GM23338 (cell line): ENCODE results near the gene PGAP3. TPM values are rescaled to one million over a fixed set of nuclear protein-coding genes. Genes with fewer than 3 reads are reported as not detected.

Experiments used
- ATAC-seq: fragments of 200-7000 bp; cut with Tn5 transposase; 3 replicates; pipeline ENCODE4 v1.9.1; 2020
- DNase-seq: peaks from one replicate; pipeline ENCODE4 v3.0.0-alpha.2; 2015; ENCODE audit warnings: low spot score
- H2AFZ ChIP-seq: fragments of 200-600 bp; sonication (generic); 2 replicates; pipeline ENCODE4 v1.8.0; 2016; ENCODE audit warnings: antibody characterized with exemption, mild to moderate bottlenecking, moderate library complexity
- H3F3A ChIP-seq: fragments of 200-600 bp; sonication (generic); replicated peaks from 2 replicates; pipeline ENCODE4 v1.8.0; 2017; ENCODE audit warnings: antibody characterized with exemption, mixed run types, low read depth
- H3K27ac ChIP-seq: fragments of 200-600 bp; sonication (generic); 2 replicates; pipeline ENCODE4 v1.6.1; 2016; ENCODE audit warnings: low read depth
- H3K27me3 ChIP-seq: fragments of 200-600 bp; sonication (generic); 2 replicates; pipeline ENCODE4 v1.8.0; 2016; ENCODE audit warnings: mild to moderate bottlenecking, mixed run types, moderate library complexity; ENCODE audit not compliant: insufficient read depth
- H3K36me3 ChIP-seq: fragments of 200-600 bp; sonication (generic); 2 replicates; pipeline ENCODE4 v1.8.0; 2016; ENCODE audit warnings: mild to moderate bottlenecking; ENCODE audit not compliant: insufficient read depth
- H3K4me1 ChIP-seq: fragments of 200-600 bp; sonication (generic); 2 replicates; pipeline ENCODE4 v1.8.0; 2016; ENCODE audit warnings: mild to moderate bottlenecking, moderate library complexity; ENCODE audit not compliant: insufficient read depth
- H3K4me2 ChIP-seq: fragments of 200-600 bp; sonication (generic); 2 replicates; pipeline ENCODE4 v1.7.1; 2017; ENCODE audit warnings: mixed run types
- H3K4me3 ChIP-seq: fragments of 200-600 bp; sonication (generic); 2 replicates; pipeline ENCODE4 v1.6.1; 2016; ENCODE audit warnings: mixed run types
- H3K79me2 ChIP-seq: fragments of 200-600 bp; sonication (generic); replicated peaks from 2 replicates; pipeline ENCODE4 v1.8.0; 2017; ENCODE audit warnings: mild to moderate bottlenecking; ENCODE audit not compliant: insufficient read depth
- H3K9me2 ChIP-seq: fragments of 200-600 bp; sonication (generic); 2 replicates; pipeline ENCODE4 v1.8.0; 2017; ENCODE audit not compliant: insufficient read depth
- H4K20me1 ChIP-seq: fragments of 200-600 bp; sonication (generic); replicated peaks from 2 replicates; pipeline ENCODE4 v1.8.0; 2017; ENCODE audit warnings: mild to moderate bottlenecking; ENCODE audit not compliant: insufficient read depth
- H3K27ac Mint-ChIP-seq: 2 replicates; pipeline ENCODE4 v1.8.0; 2020; ENCODE audit warnings: inconsistent platforms, mild to moderate bottlenecking, moderate library complexity, mixed read lengths
- H3K27me3 Mint-ChIP-seq: 3 replicates; pipeline ENCODE4 v1.8.0; 2022; ENCODE audit warnings: low read depth, mild to moderate bottlenecking, moderate library complexity, mixed read lengths, inconsistent platforms; ENCODE audit not compliant: insufficient read depth, poor library complexity
- H3K36me3 Mint-ChIP-seq: 3 replicates; pipeline ENCODE4 v1.8.0; 2021; ENCODE audit warnings: low read depth, mild to moderate bottlenecking, inconsistent platforms, moderate library complexity, mixed read lengths
- H3K4me1 Mint-ChIP-seq: 3 replicates; pipeline ENCODE4 v1.8.0; 2020; ENCODE audit warnings: mild to moderate bottlenecking, inconsistent platforms, mixed read lengths
- H3K4me3 Mint-ChIP-seq: 3 replicates; pipeline ENCODE4 v1.8.0; 2021; ENCODE audit warnings: moderate library complexity, mild to moderate bottlenecking, inconsistent platforms, mixed read lengths
- H3K9me3 Mint-ChIP-seq: 3 replicates; pipeline ENCODE4 v1.8.0; 2020; ENCODE audit warnings: moderate library complexity, mild to moderate bottlenecking, inconsistent platforms, mixed read lengths
- CREB1 ChIP-seq: fragments of 250-450 bp; sonication (Bioruptor Pico); IDR thresholded peaks from 2 replicates; pipeline ENCODE4 v1.5.0; 2020; ENCODE audit warnings: low read depth, mild to moderate bottlenecking, moderate library complexity
- CTCF ChIP-seq, 2 experiments: fragments of 200-600 bp in 1 of 2; sonication (generic) in 1 of 2; conservative IDR thresholded peaks; 2 replicates each; pipeline versions ENCODE4 v1.5.1 to v1.6.1; 2016 to 2017; ENCODE audit warnings: antibody characterized with exemption in 2 of 2, low read depth in 2 of 2, mild to moderate bottlenecking in 2 of 2, moderate library complexity in 1 of 2
- EZH2 ChIP-seq: fragments of 200-600 bp; sonication (generic); IDR thresholded peaks from one replicate; pipeline ENCODE4 v1.8.0; 2017; ENCODE audit warnings: antibody characterized with exemption, mild to moderate bottlenecking, low read depth; ENCODE audit not compliant: unreplicated experiment
- EZH2phosphoT487 ChIP-seq: fragments of 200-600 bp; sonication (generic); IDR thresholded peaks from one replicate; pipeline ENCODE4 v1.8.1; 2018; ENCODE audit warnings: antibody characterized with exemption; ENCODE audit not compliant: unreplicated experiment
- NANOG ChIP-seq: IDR thresholded peaks from 2 replicates; pipeline ENCODE4 v1.6.1; 2016; ENCODE audit warnings: antibody characterized with exemption, borderline replicate concordance
- POLR2AphosphoS5 ChIP-seq: IDR thresholded peaks from 2 replicates; pipeline ENCODE4 v1.6.1; 2016; ENCODE audit warnings: antibody characterized with exemption, low read depth
- REST ChIP-seq: IDR thresholded peaks from one replicate; pipeline ENCODE4 v1.6.1; 2018; ENCODE audit warnings: antibody characterized with exemption; ENCODE audit not compliant: unreplicated experiment
- ZNF114 ChIP-seq: fragments of 250-450 bp; sonication (Bioruptor Pico); IDR thresholded peaks from 2 replicates; pipeline ENCODE4 v1.5.0; 2020; ENCODE audit warnings: mild to moderate bottlenecking, moderate library complexity
- ZNF331 ChIP-seq: fragments of 250-450 bp; sonication (Bioruptor Pico); IDR thresholded peaks from 2 replicates; pipeline ENCODE4 v1.5.0; 2020; ENCODE audit warnings: low read depth, mild to moderate bottlenecking, moderate library complexity
- ZNF462 ChIP-seq: fragments of 250-450 bp; sonication (Bioruptor Pico); IDR thresholded peaks from 2 replicates; pipeline ENCODE4 v1.5.0; 2020; ENCODE audit warnings: mild to moderate bottlenecking, moderate library complexity
- polyA plus RNA-seq: library from polyadenylated mRNA; unstranded; fragments of >200 nt; fragmentation: Nextera tagmentation; extraction: Ambion mirVana; gene quantifications from 2 replicates; pipeline ENCODE4 v1.2.1, GENCODE V29; 2016
- total RNA-seq: library from RNA; depleted of rRNA; stranded (reverse); fragments of >200 nt; shearing (Covaris generic); gene quantifications from 2 replicates; pipeline ENCODE4 v1.2.3, GENCODE V29; 2014

Gene PGAP3
- total and polyA plus RNA-seq, 2 experiments from 2014 or later = 7.0 to 10.7 TPM

GRCh38 chr17:39719563-39720355, 31.9 kb upstream of the PGAP3 start (continued):
- TF ChIP-seq EZH2 (no peak), EZH2phosphoT487 (no peak), CREB1 (CRISPR knock-in tag) (no peak)

- Mint-ChIP-seq H3K27me3 (peaks cover 17% of the 10 kb centered on the region), H3K9me3 (no peaks in the 10 kb centered on the region), H3K36me3 (peaks cover 84% of the 10 kb centered on the region), H3K4me1 (no peaks in the 10 kb centered on the region), H3K4me3 (no peak overlapping the region), H3K27ac (no peak overlapping the region)
- H2AFZ ChIP-seq = no peak overlapping the region
- H3K79me2 ChIP-seq = no peaks in the 10 kb centered on the region
- TF ChIP-seq CTCF (conservative IDR thresholded peaks at IDR 0.05; ENCODE audit: low read depth in 2 of 2) (no peak), NANOG (no peak), REST (no peak), ZNF331 (CRISPR knock-in tag) (no peak), ZNF114 (CRISPR knock-in tag) (no peak), POLR2AphosphoS5 (no peak), ZNF462 (CRISPR knock-in tag) (no peak)
- peaks cover 19% of the 10 kb centered on the region for H3F3A ChIP-seq
- H3K36me3 ChIP-seq = peaks cover 27% of the 10 kb centered on the region
- no peak for ATAC-seq
- no peaks in the 10 kb centered on the region for H3K4me1 ChIP-seq
- no peaks in the 10 kb centered on the region for H3K9me2 ChIP-seq
- no peak overlapping the region for H3K4me2 ChIP-seq
- no peak overlapping the region for H3K27ac ChIP-seq
- H4K20me1 ChIP-seq = peaks cover 12% of the 10 kb centered on the region
- no peaks in the 10 kb centered on the region for H3K27me3 ChIP-seq
- DNase-seq = no peak
- H3K4me3 ChIP-seq = no peak overlapping the region
Measured at GRCh38 chr17:39717660-39718059, 29.8 kb upstream of the PGAP3 start.
